ENCODE measurements around the gene TULP4. TPM values are rescaled to one million over a fixed set of nuclear protein-coding genes. Genes with fewer than 3 reads are reported as not detected.

Gene TULP4
- total RNA-seq, 3 donors from 2014 or later: 104 to 171 (median 112) TPM

DNA sequence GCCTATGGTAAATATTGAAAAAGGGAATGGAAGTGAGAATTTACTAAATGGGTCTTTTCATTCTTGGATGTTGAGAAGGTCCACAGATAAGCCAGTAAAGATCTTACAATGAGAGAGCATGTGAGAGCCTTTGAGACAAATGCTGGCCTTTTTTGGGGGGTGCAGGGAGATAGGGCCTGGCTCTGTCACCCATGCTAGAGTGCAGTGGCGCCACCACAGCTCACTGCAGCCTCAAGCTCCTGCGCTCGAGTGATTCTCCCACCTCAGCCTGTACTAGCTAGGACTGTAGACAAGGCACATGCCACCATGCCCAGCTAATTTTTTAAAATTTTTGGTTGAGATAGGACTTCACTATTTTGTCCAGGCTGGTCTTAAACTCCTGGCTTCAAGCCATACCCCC, 184.4 kb downstream of the TULP4 start:
- no peak for DNase-seq (ENCODE audit: low spot score in 2 of 2)
- Histone ChIP-seq H3K4me3 (no peak overlapping the region), H3K27ac (no peak overlapping the region), H3K4me1 (no peaks in the 10 kb centered on the region), H3K36me3 (no peaks in the 10 kb centered on the region), H3K27me3 (no peaks in the 10 kb centered on the region), H3K9me3 (no peaks in the 10 kb centered on the region)
- no peak for TF ChIP-seq POLR2A (IDR thresholded peaks at IDR 0.05)
- no peak for TF ChIP-seq CTCF (IDR thresholded peaks at IDR 0.05)
- TF ChIP-seq POLR2AphosphoS5 (IDR thresholded peaks at IDR 0.05): no peak
- intact Hi-C loops (cut with DNase I; ENCODE audit: low total_unique reads): no loop called here

GRCh38 chr6:158497620-158498019, 185.4 kb downstream of the TULP4 start:
- intact Hi-C loops (cut with DNase I; ENCODE audit: low total_unique reads): no loop called here
- no peak overlapping the region for H3K27ac ChIP-seq
- no peak for DNase-seq (ENCODE audit: low spot score in 2 of 2)
- H3K27me3 ChIP-seq: no peaks in the 10 kb centered on the region
- TF ChIP-seq POLR2A (IDR thresholded peaks at IDR 0.05): no peak
- TF ChIP-seq CTCF (IDR thresholded peaks at IDR 0.05): no peak
- TF ChIP-seq POLR2AphosphoS5 (IDR thresholded peaks at IDR 0.05): no peak
- H3K4me3 ChIP-seq: no peak overlapping the region
- H3K4me1 ChIP-seq: no peaks in the 10 kb centered on the region
- H3K9me3 ChIP-seq: peaks cover 0 to 3% of the 10 kb centered on the region in 2 donors
- H3K36me3 ChIP-seq: peaks cover 6% of the 10 kb centered on the region

DNA sequence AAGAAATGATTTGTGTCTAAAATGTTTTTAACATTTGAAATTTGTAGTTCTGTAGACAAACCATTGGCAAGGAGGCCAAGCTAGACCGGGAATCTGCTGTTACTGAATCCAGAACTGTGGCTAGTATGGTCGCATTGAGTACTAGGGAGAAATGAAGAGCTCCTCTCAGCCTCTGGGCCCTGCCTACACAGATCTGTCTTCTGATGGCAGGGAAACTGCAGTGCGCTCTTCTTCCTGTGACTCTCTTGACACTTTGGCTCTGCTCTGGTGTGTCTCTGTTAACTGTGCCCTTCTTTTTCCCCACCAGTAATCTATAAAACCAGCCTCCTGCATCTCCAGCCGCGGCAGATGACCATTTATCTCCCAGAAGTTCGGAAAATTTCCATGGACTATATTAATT, 186.1 kb downstream of the TULP4 start:
- Histone ChIP-seq H3K4me1 (no peaks in the 10 kb centered on the region), H3K27ac (no peak overlapping the region), H3K4me3 (no peak overlapping the region), H3K9me3 (peaks cover 0 to 6% of the 10 kb centered on the region in 2 donors), H3K36me3 (peaks cover 7% of the 10 kb centered on the region), H3K27me3 (no peaks in the 10 kb centered on the region)
- intact Hi-C loops (cut with DNase I; ENCODE audit: low total_unique reads): no loop called here
- TF ChIP-seq POLR2A (IDR thresholded peaks at IDR 0.05): no peak
- no peak for TF ChIP-seq POLR2AphosphoS5 (IDR thresholded peaks at IDR 0.05)
- no peak for TF ChIP-seq CTCF (IDR thresholded peaks at IDR 0.05)
- no peak for DNase-seq (ENCODE audit: low spot score in 2 of 2)

DNA sequence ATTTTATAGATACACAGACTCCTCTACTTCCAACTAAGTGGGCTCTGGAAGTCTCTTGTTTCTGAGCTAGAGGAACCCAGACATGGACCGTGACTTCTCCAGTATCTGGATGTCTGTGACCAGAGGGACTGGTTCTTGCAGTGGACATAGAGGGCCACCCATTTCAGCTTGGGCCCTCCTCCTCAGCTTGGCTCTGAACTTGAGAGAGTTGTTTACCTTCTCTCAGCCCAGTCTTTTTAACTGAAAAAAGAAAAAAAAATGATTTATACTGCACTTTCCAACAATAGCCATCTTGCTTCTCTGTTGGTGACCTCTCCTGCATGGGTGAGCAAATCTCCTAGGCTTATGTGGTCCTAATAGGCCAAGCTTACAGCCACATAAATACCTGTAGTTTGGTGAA, 187.3 kb downstream of the TULP4 start:
- H3K36me3 ChIP-seq: peaks cover 7% of the 10 kb centered on the region
- no peak overlapping the region for H3K4me3 ChIP-seq
- intact Hi-C loops (cut with DNase I; ENCODE audit: low total_unique reads): no loop called here
- DNase-seq (ENCODE audit: low spot score in 2 of 2): no peak
- no peaks in the 10 kb centered on the region for H3K4me1 ChIP-seq
- no peak for TF ChIP-seq POLR2A (IDR thresholded peaks at IDR 0.05)
- H3K9me3 ChIP-seq: peaks cover 0 to 6% of the 10 kb centered on the region in 2 donors
- no peaks in the 10 kb centered on the region for H3K27me3 ChIP-seq
- no peak overlapping the region for H3K27ac ChIP-seq

DNA sequence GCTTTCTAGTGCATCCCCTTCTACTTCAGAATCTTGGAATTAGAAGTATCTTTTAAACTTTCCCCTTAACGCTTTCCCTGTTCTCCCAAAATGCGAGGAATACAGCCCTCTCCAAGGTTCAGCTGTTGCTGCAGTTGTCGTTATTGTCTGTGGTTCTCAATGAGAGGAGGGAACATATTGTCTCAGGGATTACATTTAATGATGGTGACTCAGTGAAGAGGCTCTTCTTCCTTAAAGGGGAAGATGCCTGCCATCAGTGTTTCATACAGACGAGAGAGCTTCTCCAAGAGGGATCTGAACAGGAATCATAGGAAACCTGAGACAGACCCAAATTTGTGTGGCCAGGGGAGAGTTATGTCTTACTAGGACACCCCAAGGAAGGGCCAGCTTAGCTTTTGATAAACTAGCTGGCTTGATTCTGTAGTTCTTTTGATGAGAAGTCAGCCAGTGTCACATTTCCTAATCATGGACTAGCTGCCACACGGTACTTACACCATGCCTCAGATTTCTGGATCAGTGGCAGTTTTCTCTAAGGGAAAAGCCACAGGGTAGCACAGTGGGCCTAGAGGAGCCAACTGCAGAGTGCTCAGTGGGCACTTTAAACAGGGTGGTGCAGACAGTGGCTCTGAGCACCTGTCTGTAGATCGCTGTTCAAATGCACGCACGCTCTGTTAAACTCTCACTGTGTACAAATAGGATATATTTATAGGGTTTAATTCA, 187.9 kb downstream of the TULP4 start:
- no peak overlapping the region for H3K4me3 ChIP-seq
- intact Hi-C loops (cut with DNase I; ENCODE audit: low total_unique reads): no loop called here
- H3K36me3 ChIP-seq: peaks cover 7% of the 10 kb centered on the region
- no peak overlapping the region for H3K27ac ChIP-seq
- no peaks in the 10 kb centered on the region for H3K27me3 ChIP-seq
- H3K9me3 ChIP-seq: peaks cover 0 to 6% of the 10 kb centered on the region in 2 donors
- TF ChIP-seq POLR2A (IDR thresholded peaks at IDR 0.05) (no peak), CTCF (IDR thresholded peaks at IDR 0.05) (no peak), POLR2AphosphoS5 (IDR thresholded peaks at IDR 0.05) (no peak)
- no peak for DNase-seq (ENCODE audit: low spot score in 2 of 2)
- H3K4me1 ChIP-seq: no peaks in the 10 kb centered on the region
